ENCODE measurements around the gene ZNF235. TPM values are rescaled to one million over a fixed set of nuclear protein-coding genes. Genes with fewer than 3 reads are reported as not detected.
"Not testable (repeated sequence)": the region's sequence is repeated elsewhere in the genome, so short reads cannot be mapped to it uniquely, and the experiment has no call there.

ZNF235 gene
- total RNA-seq, 1 donor from 2014 or later: 3.6 TPM

DNA sequence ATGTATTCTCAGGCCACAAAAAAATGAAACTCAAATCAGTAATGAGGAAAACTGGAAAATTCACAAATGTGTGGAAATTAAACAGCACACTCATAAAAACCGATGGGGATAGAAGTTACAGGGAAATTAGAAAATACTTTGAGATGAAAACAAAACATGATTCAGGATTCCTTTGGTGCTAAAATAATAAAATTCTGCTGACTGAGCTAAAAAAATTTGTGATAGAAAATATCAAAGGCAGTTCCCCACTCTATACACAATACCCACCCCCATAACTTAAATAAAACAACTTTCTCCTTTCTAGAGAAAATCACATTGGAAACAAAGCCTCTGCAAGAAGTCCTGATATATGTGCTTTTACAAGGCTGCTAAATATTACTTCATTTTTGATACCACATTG is 46.7 kb downstream of the ZNF235 start:
- no peak for DNase-seq (ENCODE audit: extremely low read depth, low read depth, low spot score)

DNA sequence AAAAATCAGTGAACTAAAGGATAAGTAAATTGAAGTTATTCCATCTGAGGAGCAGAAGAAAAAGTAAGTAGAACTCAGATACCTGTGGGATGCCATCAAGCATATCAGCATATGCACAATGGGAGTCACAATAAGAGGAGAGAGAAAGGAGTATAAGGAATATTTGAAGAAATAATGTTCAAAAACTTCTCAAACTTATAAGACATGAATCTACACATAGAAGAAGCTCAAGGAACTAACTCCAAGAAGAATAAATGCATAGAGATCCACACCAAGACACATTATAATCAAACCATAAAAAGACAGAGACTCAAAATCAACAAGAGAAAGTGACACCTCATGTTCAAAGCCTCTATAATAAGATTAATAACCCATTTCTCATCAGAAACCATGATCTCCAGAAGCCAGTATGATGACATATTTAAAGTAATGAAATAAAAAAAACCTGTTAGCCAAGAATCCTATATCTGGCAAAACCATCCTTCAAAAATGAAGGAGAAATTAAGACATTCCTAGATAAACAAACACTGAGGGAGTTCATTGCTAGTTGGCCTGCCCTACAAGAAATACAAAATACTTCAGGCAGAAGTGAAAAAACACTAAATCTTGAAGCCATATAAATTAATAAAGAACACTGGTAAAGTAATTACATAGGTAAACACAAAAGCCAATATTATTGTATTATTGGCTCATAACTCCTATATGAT is 49.0 kb downstream of the ZNF235 start:
- no peak for DNase-seq (ENCODE audit: extremely low read depth, low read depth, low spot score)

DNA sequence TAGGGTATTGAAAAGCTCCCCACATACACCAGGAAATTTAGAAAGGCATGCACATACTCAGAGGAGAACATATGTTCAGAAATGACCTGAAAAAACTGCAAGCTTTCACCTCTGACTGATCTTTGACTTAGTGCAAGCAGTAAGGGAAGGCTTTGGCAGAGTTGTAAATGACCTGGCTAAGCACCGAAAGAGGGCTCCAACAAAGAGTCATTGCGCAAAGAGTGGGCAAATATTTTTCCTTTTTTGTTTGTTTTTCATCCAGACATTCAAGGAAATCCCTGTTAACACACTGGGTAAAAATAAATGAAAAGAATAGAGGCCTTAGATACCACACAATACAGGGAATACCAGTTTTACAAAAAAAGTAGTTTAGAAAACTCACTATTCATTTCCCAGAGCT is 50.3 kb downstream of the ZNF235 start:
- no peak for DNase-seq (ENCODE audit: extremely low read depth, low read depth, low spot score)

DNA sequence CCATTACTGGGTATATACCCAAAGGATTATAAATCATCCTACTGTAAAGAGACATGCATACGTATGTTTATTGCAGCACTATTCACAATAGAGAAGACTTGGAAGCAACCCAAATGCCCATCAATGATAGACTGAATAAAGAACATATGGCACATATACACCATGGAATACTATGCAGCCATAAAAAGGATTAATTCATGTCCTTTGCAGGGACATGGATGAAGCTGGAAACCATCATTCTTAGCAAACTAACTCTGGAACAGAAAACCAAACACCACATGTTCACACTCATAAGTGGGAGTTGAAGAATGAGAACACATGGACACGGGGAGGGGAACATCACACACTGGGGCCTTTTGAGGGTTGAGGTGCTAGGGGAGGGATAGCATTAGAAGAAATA is 51.4 kb downstream of the ZNF235 start:
- DNase-seq (ENCODE audit: extremely low read depth, low read depth, low spot score): not testable (repeated sequence)

DNA sequence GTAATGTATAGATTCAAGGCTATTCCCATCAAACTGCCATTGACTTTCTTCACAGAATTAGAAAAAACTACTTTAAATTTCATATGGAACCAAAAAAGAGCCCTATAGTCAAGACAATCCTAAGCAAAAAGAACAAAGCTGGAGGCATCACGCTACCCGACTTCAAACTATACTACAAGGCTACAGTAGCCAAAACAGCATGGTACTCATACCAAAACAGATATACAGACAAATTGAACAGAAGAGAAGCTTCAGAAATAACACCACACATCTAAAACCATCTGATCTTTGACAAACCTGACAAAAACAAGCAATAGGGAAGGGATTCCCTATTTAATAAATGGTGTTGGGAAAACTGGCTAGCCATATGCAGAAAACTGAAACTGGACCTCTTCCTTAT is 52.5 kb downstream of the ZNF235 start:
- DNase-seq (ENCODE audit: extremely low read depth, low read depth, low spot score): not testable (repeated sequence)

DNA sequence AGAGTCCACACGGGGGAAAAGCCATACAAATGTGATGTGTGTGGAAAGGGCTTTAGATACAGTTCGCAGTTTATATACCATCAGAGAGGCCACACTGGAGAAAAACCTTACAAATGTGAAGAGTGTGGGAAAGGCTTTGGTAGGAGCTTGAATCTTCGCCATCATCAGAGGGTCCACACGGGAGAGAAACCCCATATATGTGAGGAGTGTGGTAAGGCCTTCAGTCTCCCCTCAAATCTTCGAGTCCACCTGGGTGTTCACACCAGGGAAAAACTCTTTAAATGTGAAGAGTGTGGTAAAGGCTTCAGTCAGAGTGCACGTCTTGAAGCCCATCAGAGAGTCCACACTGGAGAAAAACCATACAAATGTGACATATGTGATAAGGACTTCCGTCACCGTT is 68.4 kb downstream of the ZNF235 start:
- no peak for DNase-seq (ENCODE audit: extremely low read depth, low read depth, low spot score)

Other genes starting within 250 kb of the ZNF235 start
- 1.5 and 1.9 TPM in 2 replicates for gene ZNF284, start 232.9 kb downstream of the ZNF235 start, total RNA-seq
- gene ZNF224, start 210.7 kb downstream of the ZNF235 start, total RNA-seq: 11.4 and 15.3 TPM in 2 replicates
- gene ZNF225, start 191.6 kb downstream of the ZNF235 start, total RNA-seq: 2.4 and 3.2 TPM in 2 replicates
- 3.6 and 5.3 TPM in 2 replicates for gene ZNF234, start 163.5 kb downstream of the ZNF235 start, total RNA-seq
- gene ZNF226, start 139.9 kb downstream of the ZNF235 start, total RNA-seq: 10.8 and 22.4 TPM in 2 replicates
- 8.5 and 13.5 TPM in 2 replicates for gene ZNF227, start 92.5 kb downstream of the ZNF235 start, total RNA-seq
- 1.4 and 3.2 TPM in 2 replicates for gene ZNF233, start 45.1 kb downstream of the ZNF235 start, total RNA-seq
- gene ZNF112, start 51.7 kb upstream of the ZNF235 start, total RNA-seq: 3.4 and 4.1 TPM in 2 replicates
- 3.1 and 4.2 TPM in 2 replicates for gene ZNF285, start 96.6 kb upstream of the ZNF235 start, total RNA-seq
- gene ZNF229, start 143.4 kb upstream of the ZNF235 start, total RNA-seq: 5.9 and 10.2 TPM in 2 replicates
- gene ZNF180, start 195.5 kb upstream of the ZNF235 start, total RNA-seq: 6.7 and 13.2 TPM in 2 replicates
- gene CEACAM20, start 224.7 kb upstream of the ZNF235 start, total RNA-seq: not detected in 2 replicates

All from glomerular endothelial cell (primary cell).